ENCODE results near the gene KRT17. TPM values are rescaled to one million over a fixed set of nuclear protein-coding genes. Genes with fewer than 3 reads are reported as not detected.

KRT17 gene
- not detected for total RNA-seq
- long read RNA-seq = 0 reads

GRCh38 chr17:41624208-41625101 lies at the start of gene KRT17:
TSS of gene KRT17 (minus strand) at chr17:41624575. CDS start at chr17:41624509, 66 bp downstream.
- DNase-seq (ENCODE audit: low spot score) = no peak
- intact Hi-C loops (cut with DNase I) = no loop called here

DNA sequence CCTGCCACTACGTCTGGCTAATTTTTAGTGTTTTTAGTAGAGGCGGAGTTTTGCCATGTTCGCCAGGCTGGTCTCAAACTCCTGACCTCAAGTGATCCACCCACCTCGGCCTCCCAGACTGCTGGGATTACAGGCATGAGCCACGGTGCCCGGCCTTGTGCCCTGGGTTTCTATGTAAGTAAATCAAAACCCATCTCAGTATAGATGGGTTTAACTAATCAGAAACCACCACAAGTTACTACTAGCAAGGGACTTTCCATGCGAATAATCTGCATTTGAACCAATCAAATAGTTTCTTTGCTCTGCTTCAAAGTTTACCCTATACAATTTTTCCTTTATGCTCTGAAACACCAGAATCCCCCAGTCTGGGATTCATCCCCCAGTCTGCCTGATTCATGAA lies 47.8 kb upstream of the KRT17 start:
- intact Hi-C loops (cut with DNase I) = no loop called here
- DNase-seq (ENCODE audit: low spot score) = no peak

DNA sequence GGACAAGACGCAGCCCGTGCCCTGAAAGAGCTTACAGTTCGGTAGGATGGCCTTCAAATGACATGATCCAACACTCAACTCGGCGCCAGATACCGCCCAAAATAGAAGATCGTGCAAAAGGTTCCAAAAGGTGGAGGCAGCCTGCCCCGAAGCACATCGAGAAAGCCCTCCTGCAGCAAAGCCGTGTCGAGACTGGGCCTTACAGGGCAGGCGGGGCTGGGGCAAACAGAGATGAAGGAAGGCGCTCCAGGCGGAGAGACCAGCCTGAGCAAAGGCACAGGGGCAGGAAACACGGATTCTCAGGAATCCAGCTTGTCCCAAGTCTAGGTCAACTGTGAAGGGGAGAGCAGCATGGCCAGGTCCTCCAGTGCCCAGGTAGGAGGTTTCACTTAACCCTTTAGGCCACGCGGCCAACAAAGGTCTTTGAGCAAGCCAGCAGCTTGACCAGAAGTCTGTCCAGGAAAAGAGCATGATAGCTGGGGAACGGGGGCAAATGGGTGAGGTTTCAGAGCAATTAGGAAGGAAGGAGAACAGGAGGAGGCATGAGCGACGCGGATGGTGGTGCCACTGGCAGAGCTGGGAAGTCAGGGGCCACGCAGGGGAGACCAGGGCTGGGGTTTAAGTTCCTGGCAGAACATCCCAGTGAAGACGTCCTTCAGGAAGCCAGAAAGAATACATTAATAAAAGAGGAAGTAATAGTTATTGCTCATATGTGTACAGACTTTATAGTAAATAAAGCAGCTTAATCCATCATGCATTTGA lies 43.1 kb upstream of the KRT17 start:
- intact Hi-C loops (cut with DNase I) = no loop called here
- no peak for DNase-seq (ENCODE audit: low spot score)

GRCh38 chr17:41666708-41667279 lies 42.4 kb upstream of the KRT17 start:
- DNase-seq (ENCODE audit: low spot score) = peak; percentile 94
- intact Hi-C loops (cut with DNase I) = no loop called here

GRCh38 chr17:41666237-41666641 lies 41.9 kb upstream of the KRT17 start:
- no peak for DNase-seq (ENCODE audit: low spot score)
- intact Hi-C loops (cut with DNase I) = no loop called here

DNA sequence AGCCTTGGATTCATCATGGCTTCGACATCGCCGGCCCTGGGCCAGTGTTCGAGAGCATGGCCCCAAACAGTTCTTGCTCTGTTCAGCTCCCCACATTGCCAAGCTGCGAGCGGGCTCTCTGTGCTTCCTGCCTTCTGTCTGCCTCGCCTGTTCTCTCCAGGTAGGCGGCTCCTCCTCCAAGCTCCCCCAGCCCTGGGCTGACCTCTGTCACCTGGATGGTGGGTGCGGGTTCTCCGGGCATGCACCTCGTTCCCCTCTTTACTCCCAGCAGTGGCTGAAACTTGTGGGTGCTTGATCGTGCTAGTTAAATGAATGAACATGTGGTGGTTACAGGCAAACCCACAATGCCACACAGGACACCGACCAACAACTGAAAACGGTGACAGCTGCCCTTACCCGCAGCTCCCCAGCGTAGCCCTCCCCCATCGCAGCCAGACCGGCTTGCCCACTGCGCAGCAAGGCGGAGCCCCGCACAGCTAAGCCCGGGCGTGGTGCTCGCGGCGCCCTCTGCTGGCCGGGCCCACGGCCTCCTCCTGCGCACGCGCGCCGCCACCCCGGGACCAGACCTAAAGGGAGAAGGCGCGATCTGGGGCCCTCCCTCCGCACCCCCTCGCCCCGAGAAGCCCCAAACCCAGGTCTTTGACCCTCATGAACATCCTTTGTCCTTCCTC lies 41.3 kb upstream of the KRT17 start:
- peak; percentile 95 for DNase-seq (ENCODE audit: low spot score)
- intact Hi-C loops (cut with DNase I) = no loop called here

GRCh38 chr17:41664587-41665565 lies 40.5 kb upstream of the KRT17 start:
- DNase-seq (ENCODE audit: low spot score) = no peak
- intact Hi-C loops (cut with DNase I) = loop anchor here (5.0 kb wide), 2 partner anchors 758 to 863 kb away; no protein-coding TSS in a partner anchor

GRCh38 chr17:41664172-41664457 lies 39.7 kb upstream of the KRT17 start:
- no peak for DNase-seq (ENCODE audit: low spot score)

GRCh38 chr17:41663451-41664171 lies 39.2 kb upstream of the KRT17 start:
- DNase-seq (ENCODE audit: low spot score) = no peak
- intact Hi-C loops (cut with DNase I) = loop anchor here (2.0 to 5.0 kb wide), 3 partner anchors 756 to 861 kb away; no protein-coding TSS in a partner anchor

More at GRCh38 chr17:41664172-41664457, 39.7 kb upstream of the KRT17 start:
- intact Hi-C loops (cut with DNase I) = loop anchor here (5.0 kb wide), 2 partner anchors 757 to 862 kb away; no protein-coding TSS in a partner anchor

DNA sequence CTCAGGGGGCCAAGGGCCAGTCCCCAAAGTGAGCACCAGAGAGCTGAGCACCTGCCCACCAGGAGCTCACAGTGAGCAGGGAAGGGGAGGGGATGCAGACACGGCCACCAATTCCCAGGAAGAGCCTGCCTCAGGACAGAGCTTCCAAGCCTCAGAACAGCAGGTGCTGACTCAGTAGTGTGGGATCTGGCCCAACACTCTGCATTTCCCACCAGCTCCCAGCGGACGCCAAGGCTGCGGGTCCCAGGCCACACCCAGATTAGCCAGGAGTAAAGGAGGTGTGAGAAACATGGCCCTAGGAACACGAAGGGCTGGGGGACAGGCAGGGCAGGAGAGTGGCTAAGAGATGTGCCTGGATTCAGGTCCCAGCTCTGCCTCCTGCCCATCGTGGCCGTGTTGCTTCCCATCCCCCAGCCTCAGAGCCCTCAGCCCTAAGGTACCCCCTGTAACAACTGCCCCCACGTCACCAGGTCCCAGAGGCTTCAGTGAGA lies 35.9 kb upstream of the KRT17 start:
- intact Hi-C loops (cut with DNase I) = loop anchor here (5.0 kb wide), 2 partner anchors 753 to 858 kb away; no protein-coding TSS in a partner anchor
- no peak for DNase-seq (ENCODE audit: low spot score)

- intact Hi-C loops (cut with DNase I) = loop anchor here (5.0 kb wide), 2 partner anchors 752 to 857 kb away; no protein-coding TSS in a partner anchor
- no peak for DNase-seq (ENCODE audit: low spot score)
Observed at GRCh38 chr17:41659427-41660212, 35.2 kb upstream of the KRT17 start.

- intact Hi-C loops (cut with DNase I) = no loop called here
- DNase-seq (ENCODE audit: low spot score) = no peak
Observed at GRCh38 chr17:41658846-41659245, 34.5 kb upstream of the KRT17 start.

DNA sequence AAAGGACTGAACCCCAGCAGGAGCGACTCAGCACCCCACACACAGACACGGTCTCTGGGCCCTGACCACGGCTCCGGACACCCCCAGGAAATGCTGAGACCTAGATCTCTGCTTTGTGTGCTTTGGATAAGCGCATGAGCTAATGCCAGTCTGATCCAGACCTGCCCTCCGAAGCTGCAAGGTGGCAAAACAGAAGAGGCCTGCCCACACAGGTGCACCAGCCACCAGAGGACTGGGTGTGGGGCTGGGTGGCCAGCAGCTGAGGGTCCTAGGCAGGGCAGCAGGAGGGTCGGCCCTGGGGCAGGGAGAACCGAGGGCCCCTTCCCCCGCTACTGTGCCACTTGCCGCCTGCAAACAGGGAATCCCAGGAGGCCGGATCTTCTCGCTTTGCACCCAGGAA lies 33.6 kb upstream of the KRT17 start:
- intact Hi-C loops (cut with DNase I) = no loop called here
- no peak for DNase-seq (ENCODE audit: low spot score)

GRCh38 chr17:41657176-41657754 lies 32.9 kb upstream of the KRT17 start:
- intact Hi-C loops (cut with DNase I) = no loop called here
- DNase-seq (ENCODE audit: low spot score) = no peak

DNA sequence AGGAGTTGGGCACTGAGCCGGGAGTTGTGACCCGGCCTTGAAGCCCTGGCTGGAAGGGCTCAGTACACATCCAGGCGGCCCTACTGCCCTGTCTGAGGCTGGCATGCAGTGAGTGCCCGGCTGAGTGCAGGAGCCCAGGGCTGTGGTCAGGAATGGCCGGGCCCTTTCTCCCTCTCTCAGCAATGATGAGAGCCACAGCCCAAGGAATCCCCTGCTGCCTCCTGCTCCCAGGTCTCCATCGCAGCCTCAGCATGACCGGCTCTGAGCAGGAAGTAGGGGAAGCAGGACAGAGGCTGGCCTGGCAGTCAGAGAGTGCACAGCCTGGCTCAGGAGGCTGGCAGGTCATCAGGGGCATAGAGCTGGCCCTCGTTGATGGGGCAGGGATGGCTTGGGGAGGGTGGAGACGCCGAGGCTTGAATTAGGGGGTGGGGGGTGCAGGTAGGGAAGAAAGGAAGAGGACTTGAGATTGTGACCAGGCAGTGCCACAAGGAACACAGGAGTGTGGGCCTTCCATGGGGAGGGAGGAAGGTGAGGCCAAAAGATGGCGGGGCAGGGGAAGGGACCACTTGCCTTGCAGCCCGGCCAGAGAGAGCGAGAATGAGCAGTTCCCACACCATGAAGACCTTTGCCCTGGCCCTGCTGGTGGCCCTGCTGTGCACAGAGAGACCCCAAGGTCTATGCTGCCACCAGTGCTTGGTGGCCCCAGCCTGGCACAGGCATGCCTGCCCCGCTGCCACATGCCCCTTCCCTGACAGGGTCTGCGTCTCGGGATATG lies 32.1 kb upstream of the KRT17 start:
- intact Hi-C loops (cut with DNase I) = no loop called here
- no peak for DNase-seq (ENCODE audit: low spot score)

- intact Hi-C loops (cut with DNase I) = no loop called here
Observed at GRCh38 chr17:41655611-41656111, 31.3 kb upstream of the KRT17 start.

More at GRCh38 chr17:41655611-41656111, 31.3 kb upstream of the KRT17 start:
- DNase-seq (ENCODE audit: low spot score) = no peak

Measured in cardiac septum (tissue), 1 donor.